H1 (cell line): Measurements from ENCODE around the gene SH3TC2.

Experiments used
- ATF2 ChIP-seq: IDR thresholded peaks from 2 replicates; pipeline ENCODE4 v1.6.1; 2012; ENCODE audit warnings: low read length, inconsistent platforms
- HDAC2 ChIP-seq, 2 experiments: fragments of 300-600 bp in 1 of 2; sonication (generic) in 1 of 2; IDR thresholded peaks; 2 replicates each; pipeline ENCODE4 v1.6.1; 2011 to 2012; ENCODE audit warnings: low read depth in 2 of 2, low read length in 2 of 2, mild to moderate bottlenecking in 2 of 2, moderate library complexity in 2 of 2, borderline replicate concordance in 1 of 2, inconsistent platforms in 1 of 2
- POLR2A ChIP-seq, 2 experiments: IDR thresholded peaks; 1 replicate in 1 of 2; 2 replicates in 1 of 2; pipeline ENCODE4 v1.6.1; 2011; ENCODE audit warnings: low read depth in 2 of 2, low read length in 2 of 2, mild to moderate bottlenecking in 2 of 2; ENCODE audit errors: control extremely low read depth in 1 of 2
- TF ChIP-seq, protein P1 (sequence below): IDR thresholded peaks from 2 replicates; pipeline ENCODE4 v1.6.1; 2012; ENCODE audit warnings: inconsistent platforms
- TF ChIP-seq, protein P2 (sequence below), 3 experiments: IDR thresholded peaks; 1 replicate in 2 of 3; 2 replicates in 1 of 3; pipeline versions ENCODE4 v1.5.1 to v1.6.1; 2011; ENCODE audit warnings: low read length in 3 of 3, mild to moderate bottlenecking in 3 of 3, inconsistent platforms in 2 of 3, low read depth in 1 of 3, moderate library complexity in 1 of 3; ENCODE audit not compliant: insufficient read depth in 1 of 3; ENCODE audit errors: control extremely low read depth in 1 of 3

DNA sequence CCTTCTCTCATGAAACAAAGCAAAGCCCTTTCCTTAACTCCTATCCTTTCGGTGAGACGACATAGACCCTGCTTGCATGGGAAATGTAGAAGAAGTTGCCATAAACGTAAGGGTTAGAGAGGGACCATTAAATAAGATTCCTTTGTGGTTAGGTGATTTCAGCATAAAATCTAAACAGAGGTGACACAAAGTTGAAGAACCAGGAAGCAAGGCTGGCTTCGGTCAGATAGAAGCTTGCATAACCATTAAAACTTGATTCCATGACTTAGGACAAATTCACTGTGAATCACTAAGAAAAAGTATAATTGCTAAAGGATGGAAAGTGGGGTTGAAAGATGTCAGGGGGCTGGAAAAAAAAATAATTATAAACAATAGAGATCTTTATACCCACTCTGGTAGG, 47.5 kb upstream of the SH3TC2 start:
- TF ChIP-seq, protein P1, sequence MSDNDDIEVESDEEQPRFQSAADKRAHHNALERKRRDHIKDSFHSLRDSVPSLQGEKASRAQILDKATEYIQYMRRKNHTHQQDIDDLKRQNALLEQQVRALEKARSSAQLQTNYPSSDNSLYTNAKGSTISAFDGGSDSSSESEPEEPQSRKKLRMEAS: no peak
- no peak for TF ChIP-seq HDAC2 (IDR thresholded peaks at IDR 0.05; ENCODE audit: borderline replicate concordance in 1 of 2, low read depth in 2 of 2, low read length in 2 of 2)
- TF ChIP-seq, protein P2, sequence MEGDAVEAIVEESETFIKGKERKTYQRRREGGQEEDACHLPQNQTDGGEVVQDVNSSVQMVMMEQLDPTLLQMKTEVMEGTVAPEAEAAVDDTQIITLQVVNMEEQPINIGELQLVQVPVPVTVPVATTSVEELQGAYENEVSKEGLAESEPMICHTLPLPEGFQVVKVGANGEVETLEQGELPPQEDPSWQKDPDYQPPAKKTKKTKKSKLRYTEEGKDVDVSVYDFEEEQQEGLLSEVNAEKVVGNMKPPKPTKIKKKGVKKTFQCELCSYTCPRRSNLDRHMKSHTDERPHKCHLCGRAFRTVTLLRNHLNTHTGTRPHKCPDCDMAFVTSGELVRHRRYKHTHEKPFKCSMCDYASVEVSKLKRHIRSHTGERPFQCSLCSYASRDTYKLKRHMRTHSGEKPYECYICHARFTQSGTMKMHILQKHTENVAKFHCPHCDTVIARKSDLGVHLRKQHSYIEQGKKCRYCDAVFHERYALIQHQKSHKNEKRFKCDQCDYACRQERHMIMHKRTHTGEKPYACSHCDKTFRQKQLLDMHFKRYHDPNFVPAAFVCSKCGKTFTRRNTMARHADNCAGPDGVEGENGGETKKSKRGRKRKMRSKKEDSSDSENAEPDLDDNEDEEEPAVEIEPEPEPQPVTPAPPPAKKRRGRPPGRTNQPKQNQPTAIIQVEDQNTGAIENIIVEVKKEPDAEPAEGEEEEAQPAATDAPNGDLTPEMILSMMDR (IDR thresholded peaks at IDR 0.05; ENCODE audit: control extremely low read depth in 1 of 3, insufficient read depth in 1 of 3, low read depth in 1 of 3, low read length in 3 of 3): no peak
- no peak for TF ChIP-seq POLR2A (IDR thresholded peaks at IDR 0.05; ENCODE audit: control extremely low read depth in 1 of 2, low read depth in 2 of 2, low read length in 2 of 2)
- no peak for TF ChIP-seq ATF2
